ENCODE measurements around the gene MST1R. TPM values are rescaled to one million over a fixed set of nuclear protein-coding genes. Genes with fewer than 3 reads are reported as not detected.

MST1R gene
- total RNA-seq, 2 experiments from 2014 or later: 0.55 to 0.89 TPM

DNA sequence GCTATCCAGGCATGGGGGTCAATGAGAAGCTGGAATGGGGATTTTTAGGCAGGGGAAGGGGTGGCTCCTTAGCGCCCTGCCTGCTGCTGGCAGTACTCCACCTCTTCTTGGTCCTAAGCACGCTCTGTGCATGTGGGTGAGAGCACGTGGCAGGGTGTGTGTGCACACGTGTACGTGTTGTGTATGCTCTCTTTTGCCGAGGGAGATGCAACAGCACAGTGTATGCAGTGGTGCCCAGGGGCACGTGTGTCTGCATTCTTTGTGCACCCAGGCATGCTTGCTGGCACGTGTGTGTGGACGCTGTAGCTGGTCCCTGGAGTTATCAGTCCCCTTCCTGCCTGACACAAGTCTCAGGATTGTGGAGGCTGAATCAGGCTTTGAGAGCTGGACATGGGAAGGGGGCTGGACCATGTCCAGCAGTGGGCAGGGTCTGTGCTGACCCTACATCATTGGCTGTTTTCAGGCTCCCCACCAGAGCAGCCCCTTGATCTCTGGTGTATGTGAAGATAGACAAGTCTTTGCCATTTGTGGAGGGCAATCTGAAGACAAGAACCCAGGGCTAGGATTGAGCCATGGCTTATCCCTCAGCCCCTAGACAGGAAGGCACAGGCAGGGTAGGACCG lies 32.0 kb downstream of the MST1R start:
- Mint-ChIP-seq H3K9me3 (no peaks in the 10 kb centered on the region), H3K27ac (no peak overlapping the region), H3K4me3 (no peak overlapping the region), H3K36me3 (ENCODE audit: low read depth) (no peaks in the 10 kb centered on the region), H3K27me3 (peaks cover 37% of the 10 kb centered on the region), H3K4me1 (ENCODE audit: low read depth) (no peaks in the 10 kb centered on the region)
- ChIA-PET CTCF (interaction anchor here (1.8 kb wide), 1 partner anchor 33 kb away, joined by 5 read pairs; no protein-coding TSS in a partner anchor), POLR2A (no interaction called here)
- Histone ChIP-seq H3K36me3 (ENCODE audit: insufficient read depth, low read length) (no peaks in the 10 kb centered on the region), H3K27ac (ENCODE audit: low read depth in 1 of 2, low read length in 2 of 2) (no peak overlapping the region), H3K9me3 (ENCODE audit: control insufficient read depth in 1 of 2, insufficient read depth in 1 of 2, low read length in 2 of 2) (peaks cover 0 to 15% of the 10 kb centered on the region in 2 experiments), H3K4me1 (ENCODE audit: insufficient read depth, low read length) (peaks cover 25% of the 10 kb centered on the region), H3K27me3 (ENCODE audit: control insufficient read depth in 1 of 2, insufficient read depth in 2 of 2, low read length in 2 of 2) (peaks cover 27 to 32% of the 10 kb centered on the region in 2 experiments), H3K4me3 (ENCODE audit: low read length) (no peak overlapping the region)
- intact Hi-C loops (cut with DNase I, micrococcal nuclease): loop anchor here in 1 of 2 experiments (5.0 kb wide), 1 partner anchor 41 kb away; no protein-coding TSS in a partner anchor
- TF ChIP-seq, protein P1, sequence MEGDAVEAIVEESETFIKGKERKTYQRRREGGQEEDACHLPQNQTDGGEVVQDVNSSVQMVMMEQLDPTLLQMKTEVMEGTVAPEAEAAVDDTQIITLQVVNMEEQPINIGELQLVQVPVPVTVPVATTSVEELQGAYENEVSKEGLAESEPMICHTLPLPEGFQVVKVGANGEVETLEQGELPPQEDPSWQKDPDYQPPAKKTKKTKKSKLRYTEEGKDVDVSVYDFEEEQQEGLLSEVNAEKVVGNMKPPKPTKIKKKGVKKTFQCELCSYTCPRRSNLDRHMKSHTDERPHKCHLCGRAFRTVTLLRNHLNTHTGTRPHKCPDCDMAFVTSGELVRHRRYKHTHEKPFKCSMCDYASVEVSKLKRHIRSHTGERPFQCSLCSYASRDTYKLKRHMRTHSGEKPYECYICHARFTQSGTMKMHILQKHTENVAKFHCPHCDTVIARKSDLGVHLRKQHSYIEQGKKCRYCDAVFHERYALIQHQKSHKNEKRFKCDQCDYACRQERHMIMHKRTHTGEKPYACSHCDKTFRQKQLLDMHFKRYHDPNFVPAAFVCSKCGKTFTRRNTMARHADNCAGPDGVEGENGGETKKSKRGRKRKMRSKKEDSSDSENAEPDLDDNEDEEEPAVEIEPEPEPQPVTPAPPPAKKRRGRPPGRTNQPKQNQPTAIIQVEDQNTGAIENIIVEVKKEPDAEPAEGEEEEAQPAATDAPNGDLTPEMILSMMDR (IDR thresholded peaks at IDR 0.05): no peak
- no peak for ATAC-seq (ENCODE audit: poor library complexity)
- DNase-seq: no peak

DNA sequence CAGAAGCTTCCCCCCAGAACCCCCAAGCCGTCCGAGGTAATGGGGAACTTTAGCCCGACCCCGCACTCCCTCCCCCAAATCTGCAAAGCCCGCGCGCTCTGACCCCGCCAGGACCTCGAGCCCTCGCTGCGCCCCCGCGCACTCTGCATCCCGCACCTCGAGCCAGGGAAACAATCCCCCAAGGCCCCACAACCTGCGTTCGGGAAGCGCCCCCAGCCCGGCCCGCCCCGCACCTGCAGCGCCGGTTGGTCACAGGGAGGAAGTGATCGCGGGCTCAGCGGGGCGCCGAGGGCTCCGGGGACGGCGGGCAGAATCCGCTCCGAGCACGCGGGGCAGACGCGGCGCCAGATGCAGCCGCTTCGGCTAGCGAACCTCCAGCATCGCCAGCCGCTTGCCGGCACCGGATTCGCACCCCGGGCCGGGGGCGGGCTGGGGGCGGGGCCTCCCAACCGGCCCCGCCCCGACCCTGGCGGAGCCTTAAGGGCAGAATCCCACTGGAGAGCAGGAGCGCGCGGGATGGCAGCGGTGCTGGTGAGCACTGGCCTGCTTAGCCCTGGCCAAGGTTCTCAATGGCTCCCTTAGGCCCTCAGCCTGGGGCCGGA lies 34.0 kb downstream of the MST1R start, which contains the start of gene CAMKV:
Gene CAMKV, minus strand, starts transcription at position 382 of the 602 bp plus-strand sequence. CDS start 7,518 bp downstream, outside the sequence.
- Histone ChIP-seq H3K4me3 (ENCODE audit: low read length) (peak within 1 kb of the TSS; percentile 43), H3K27ac (ENCODE audit: low read depth in 1 of 2, low read length in 2 of 2) (no peak within 1 kb of the TSS), H3K9me3 (ENCODE audit: control insufficient read depth in 1 of 2, insufficient read depth in 1 of 2, low read length in 2 of 2) (peaks cover 0 to 19% of the 10 kb centered on the region in 2 experiments), H3K36me3 (ENCODE audit: insufficient read depth, low read length) (no peaks in the 10 kb centered on the region), H3K27me3 (ENCODE audit: control insufficient read depth in 1 of 2, insufficient read depth in 2 of 2, low read length in 2 of 2) (peaks cover 38 to 40% of the 10 kb centered on the region in 2 experiments), H3K4me1 (ENCODE audit: insufficient read depth, low read length) (peaks cover 25% of the 10 kb centered on the region)
- H3K9me3 Mint-ChIP-seq: no peaks in the 10 kb centered on the region
- H3K4me1 Mint-ChIP-seq (ENCODE audit: low read depth): no peaks in the 10 kb centered on the region
- H3K27me3 Mint-ChIP-seq: peaks cover 49% of the 10 kb centered on the region
- no peaks in the 10 kb centered on the region for H3K36me3 Mint-ChIP-seq (ENCODE audit: low read depth)
- TF ChIP-seq, protein P1 (IDR thresholded peaks at IDR 0.05): no peak
- peak within 1 kb of the TSS; percentile 30 for H3K4me3 Mint-ChIP-seq
- H3K27ac Mint-ChIP-seq: no peak within 1 kb of the TSS
- peak in 11 of 14 experiments; percentile 4 to 54 (median 24) for DNase-seq
- CTCF ChIA-PET: no interaction called here
- peak; percentile 54 for ATAC-seq (ENCODE audit: poor library complexity)
- intact Hi-C loops (cut with DNase I, micrococcal nuclease): loop anchor here in 1 of 2 experiments (5.0 kb wide), 1 partner anchor 43 kb away; no protein-coding TSS in a partner anchor
- POLR2A ChIA-PET: no interaction called here

DNA sequence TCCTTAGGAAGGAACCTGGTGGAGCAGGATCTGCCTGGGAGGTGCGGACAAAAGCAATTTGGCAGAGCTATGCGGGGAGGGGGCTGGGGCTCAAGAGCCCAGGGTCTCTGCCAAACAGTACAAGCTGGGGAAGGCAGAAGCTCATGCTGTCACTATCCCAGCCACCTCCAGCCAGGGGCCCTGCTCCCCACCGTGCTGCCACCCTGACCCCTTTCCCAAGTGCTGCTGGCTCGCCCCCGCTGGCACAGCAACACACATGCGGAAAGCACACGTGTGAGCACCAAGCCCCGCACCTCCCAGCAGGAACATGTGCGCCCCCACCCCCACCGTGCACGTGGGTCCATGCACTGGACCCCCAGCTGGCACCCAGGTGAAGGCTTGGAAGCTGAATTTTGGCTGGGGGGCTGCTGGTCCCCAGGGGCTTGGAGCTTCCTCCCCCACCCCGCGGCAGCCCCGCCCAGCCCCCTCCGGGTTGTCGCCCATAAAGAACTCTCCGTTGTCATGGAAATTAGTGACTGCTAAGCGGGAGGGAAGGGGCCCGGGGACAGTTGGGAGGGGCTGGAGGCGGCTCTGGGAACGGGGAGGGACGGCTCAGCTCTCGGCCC lies 34.7 kb downstream of the MST1R start:
- Mint-ChIP-seq H3K36me3 (ENCODE audit: low read depth) (no peaks in the 10 kb centered on the region), H3K27me3 (peaks cover 49% of the 10 kb centered on the region), H3K9me3 (no peaks in the 10 kb centered on the region), H3K4me1 (ENCODE audit: low read depth) (no peaks in the 10 kb centered on the region), H3K4me3 (no peak overlapping the region), H3K27ac (no peak overlapping the region)
- peaks cover 43 to 46% of the 10 kb centered on the region in 2 experiments for H3K27me3 ChIP-seq (ENCODE audit: control insufficient read depth in 1 of 2, insufficient read depth in 2 of 2, low read length in 2 of 2)
- CTCF ChIA-PET: no interaction called here
- peaks cover 0 to 19% of the 10 kb centered on the region in 2 experiments for H3K9me3 ChIP-seq (ENCODE audit: control insufficient read depth in 1 of 2, insufficient read depth in 1 of 2, low read length in 2 of 2)
- TF ChIP-seq, protein P1 (IDR thresholded peaks at IDR 0.05): no peak
- POLR2A ChIA-PET: no interaction called here
- H3K4me3 ChIP-seq (ENCODE audit: low read length): peak overlapping the region; percentile 43
- ATAC-seq (ENCODE audit: poor library complexity) (peak; percentile 31), DNase-seq (no peak)
- intact Hi-C loops (cut with DNase I, micrococcal nuclease): no loop called here
- no peak overlapping the region for H3K27ac ChIP-seq (ENCODE audit: low read depth in 1 of 2, low read length in 2 of 2)
- H3K36me3 ChIP-seq (ENCODE audit: insufficient read depth, low read length): no peaks in the 10 kb centered on the region
- H3K4me1 ChIP-seq (ENCODE audit: insufficient read depth, low read length): peaks cover 25% of the 10 kb centered on the region
